Psoas muscle (tissue), 8 donors: ENCODE measurements around the gene EYS. TPM values are rescaled to one million over a fixed set of nuclear protein-coding genes. Genes with fewer than 3 reads are reported as not detected.

ENCODE experiments used
- ATAC-seq, 4 donors: fragments of 200-7000 bp; cut with Tn5 transposase; one replicate each; pipeline ENCODE4 v1.9.1; 2020; ENCODE audit warnings: moderate library complexity in 3 of 4, mild to moderate bottlenecking in 2 of 4
- DNase-seq, 2 donors: peaks; one replicate each; pipeline ENCODE4 v3.0.0-alpha.2; 2020
- H3K27ac ChIP-seq: fragments of 200-600 bp; one replicate; pipeline ENCODE4 v1.8.0; 2022
- H3K27me3 ChIP-seq, 3 donors: fragments of 200-600 bp in 1 of 3; one replicate each; pipeline versions ENCODE4 v1.6.1 to v1.8.0; 2013 to 2022; ENCODE audit warnings: low read length in 2 of 3, mild to moderate bottlenecking in 2 of 3, moderate library complexity in 1 of 3; ENCODE audit not compliant: insufficient read depth in 3 of 3
- H3K36me3 ChIP-seq, 2 donors: fragments of 200-600 bp in 1 of 2; one replicate each; pipeline versions ENCODE4 v1.6.1 to v1.8.0; 2013 to 2022; ENCODE audit warnings: low read depth in 1 of 2, mild to moderate bottlenecking in 1 of 2, moderate library complexity in 1 of 2; ENCODE audit not compliant: insufficient read depth in 1 of 2
- H3K4me1 ChIP-seq: fragments of 200-600 bp; one replicate; pipeline ENCODE4 v1.8.0; 2022
- H3K4me3 ChIP-seq: fragments of 200-600 bp; one replicate; pipeline ENCODE4 v1.8.0; 2022; ENCODE audit warnings: mild to moderate bottlenecking
- H3K9me3 ChIP-seq: fragments of 200-600 bp; one replicate; pipeline ENCODE4 v1.8.0; 2022
- WGBS, 3 donors: extraction: QIAGEN DNeasy Blood & Tissue Kit; methylation state at CpG; one replicate each; pipeline versions ENCODE4 v1.1.6 to v1.1.7; 2013; 5-methylcytosine and 5-hydroxymethylcytosine counted together
- intact Hi-C, 2 donors: fragments of 100-400 bp; cut with DNase I; formaldehyde crosslinking; loops; one replicate each; pipeline versions ENCODE4 v1.11.0 to v1.14.2; 2022
- polyA plus RNA-seq, 3 donors: library from polyadenylated mRNA; stranded (reverse); fragments of 200-250 nt; gene quantifications; one replicate each; pipeline ENCODE4 v1.2.3, GENCODE V29; 2013
- total RNA-seq, 4 donors: library from RNA; stranded (reverse); fragmentation: NEBNext Ultra II Directional in 2 of 4; extraction: Animal tissue kit (Norgen Biotek cat#: 25700) in 2 of 4; gene quantifications; one replicate each; pipeline versions ENCODE4 v1.2.1 to v1.2.4, GENCODE V29; 2021 to 2023
- TF ChIP-seq, protein P1 (sequence below): fragments of 200-600 bp; IDR thresholded peaks from one replicate; pipeline ENCODE4 v1.8.0; 2022; ENCODE audit warnings: antibody characterized with exemption
- donor health status: healthy with polysubstance abuse.
- donor health status: DM: no; HTN: no; CAD: no; lungs with moderate emphysema.
- donor health status: Bipolar disorder and iron deficiency.
- donor health status: healthy.
- donor health status: DM: yes; HTN: yes; CAD: no.
- donor health status: DM: no; HTN: no; CAD: no.
- donor health status: DM: no; HTN: no; CAD: no.
- donor health status: DM: yes; HTN: yes; CAD: no.

Gene EYS
- total and polyA plus RNA-seq, 7 donors, result under 0.01 TPM; not detected in 6

DNA sequence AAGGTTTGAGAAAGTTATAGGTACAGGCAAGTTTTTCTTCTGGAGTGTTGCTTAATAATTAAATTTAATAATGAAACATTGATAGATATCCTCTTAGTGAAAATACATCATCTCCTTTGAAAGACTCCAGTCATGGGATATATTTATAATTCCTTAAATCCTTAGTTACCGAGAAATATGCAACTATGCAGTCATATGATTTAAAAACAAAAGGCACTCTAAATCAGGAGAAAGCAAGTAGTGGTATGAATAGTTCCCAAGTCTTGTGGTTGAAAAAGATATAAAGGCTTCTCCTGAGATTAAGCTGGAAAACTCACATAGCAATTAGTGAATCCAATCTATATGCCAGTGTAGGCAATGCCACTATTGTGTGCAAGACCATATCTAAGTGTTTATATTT, 475.4 kb downstream of the EYS start:
- Histone ChIP-seq H3K4me1 (no peaks in the 10 kb centered on the region), H3K27me3 (no peaks in the 10 kb centered on the region), H3K9me3 (no peaks in the 10 kb centered on the region), H3K36me3 (no peaks in the 10 kb centered on the region), H3K4me3 (no peak overlapping the region), H3K27ac (no peak overlapping the region)
- intact Hi-C loops, result no loop called here
- no peak for ATAC-seq
- TF ChIP-seq, protein P1, sequence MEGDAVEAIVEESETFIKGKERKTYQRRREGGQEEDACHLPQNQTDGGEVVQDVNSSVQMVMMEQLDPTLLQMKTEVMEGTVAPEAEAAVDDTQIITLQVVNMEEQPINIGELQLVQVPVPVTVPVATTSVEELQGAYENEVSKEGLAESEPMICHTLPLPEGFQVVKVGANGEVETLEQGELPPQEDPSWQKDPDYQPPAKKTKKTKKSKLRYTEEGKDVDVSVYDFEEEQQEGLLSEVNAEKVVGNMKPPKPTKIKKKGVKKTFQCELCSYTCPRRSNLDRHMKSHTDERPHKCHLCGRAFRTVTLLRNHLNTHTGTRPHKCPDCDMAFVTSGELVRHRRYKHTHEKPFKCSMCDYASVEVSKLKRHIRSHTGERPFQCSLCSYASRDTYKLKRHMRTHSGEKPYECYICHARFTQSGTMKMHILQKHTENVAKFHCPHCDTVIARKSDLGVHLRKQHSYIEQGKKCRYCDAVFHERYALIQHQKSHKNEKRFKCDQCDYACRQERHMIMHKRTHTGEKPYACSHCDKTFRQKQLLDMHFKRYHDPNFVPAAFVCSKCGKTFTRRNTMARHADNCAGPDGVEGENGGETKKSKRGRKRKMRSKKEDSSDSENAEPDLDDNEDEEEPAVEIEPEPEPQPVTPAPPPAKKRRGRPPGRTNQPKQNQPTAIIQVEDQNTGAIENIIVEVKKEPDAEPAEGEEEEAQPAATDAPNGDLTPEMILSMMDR, result no peak
- 42 to 56% (median 43%) methylated on average over 1 of the region's 1 CpG for WGBS, 3 donors
- no peak for DNase-seq

DNA sequence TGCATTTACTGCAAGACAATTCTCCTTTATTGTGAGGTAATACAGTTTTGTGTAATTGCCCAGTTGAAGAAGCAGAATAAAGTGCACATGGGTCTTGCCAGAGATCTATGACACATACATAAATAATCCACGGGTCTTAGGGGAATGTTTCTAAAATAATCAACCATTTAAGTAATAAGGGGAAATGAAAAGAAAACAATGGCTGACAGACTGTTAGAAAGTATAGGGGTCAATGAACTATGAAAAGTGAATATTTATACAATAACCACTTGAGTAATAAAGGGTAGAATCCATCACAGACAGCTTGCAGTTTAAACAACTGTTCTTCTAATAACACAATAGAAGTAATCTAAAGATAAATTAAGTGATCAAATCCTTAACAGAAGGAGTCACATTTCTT, 477.2 kb downstream of the EYS start:
- Histone ChIP-seq H3K9me3 (no peaks in the 10 kb centered on the region), H3K27me3 (no peaks in the 10 kb centered on the region), H3K27ac (no peak overlapping the region), H3K36me3 (no peaks in the 10 kb centered on the region), H3K4me1 (no peaks in the 10 kb centered on the region), H3K4me3 (no peak overlapping the region)
- intact Hi-C loops, result no loop called here
- ATAC-seq, result no peak
- TF ChIP-seq, protein P1, result no peak
- DNase-seq, result no peak
- 8 to 17% (median 15%) methylated on average over 1 of the region's 1 CpG for WGBS, 3 donors

DNA sequence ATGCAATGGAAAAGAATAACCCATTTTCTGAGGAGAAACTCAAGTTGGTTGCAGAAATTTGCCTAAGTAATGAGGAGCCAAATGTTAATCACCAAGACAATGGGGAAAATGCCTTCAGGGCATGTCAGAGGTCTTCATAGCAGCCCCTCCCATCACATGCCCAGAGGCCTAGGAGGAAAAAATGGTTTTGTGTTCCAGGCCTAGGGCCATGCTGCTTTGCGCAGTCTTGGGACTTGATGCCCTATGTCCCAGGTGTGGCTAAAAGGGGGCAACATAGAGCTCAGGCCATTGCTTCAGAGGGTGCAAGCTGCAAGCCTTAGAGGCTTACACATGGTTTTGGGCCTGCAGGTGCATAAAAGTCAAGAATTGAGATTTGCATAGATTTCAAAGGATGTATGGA, 485.9 kb downstream of the EYS start:
- TF ChIP-seq, protein P1, result no peak
- intact Hi-C loops, result no loop called here
- DNase-seq, result no peak
- no peak for ATAC-seq
- 98 to 100% (median 100%) methylated on average over 1 of the region's 1 CpG for WGBS, 3 donors
- Histone ChIP-seq H3K9me3 (no peaks in the 10 kb centered on the region), H3K4me1 (no peaks in the 10 kb centered on the region), H3K27ac (no peak overlapping the region), H3K27me3 (no peaks in the 10 kb centered on the region), H3K4me3 (no peak overlapping the region), H3K36me3 (no peaks in the 10 kb centered on the region)

DNA sequence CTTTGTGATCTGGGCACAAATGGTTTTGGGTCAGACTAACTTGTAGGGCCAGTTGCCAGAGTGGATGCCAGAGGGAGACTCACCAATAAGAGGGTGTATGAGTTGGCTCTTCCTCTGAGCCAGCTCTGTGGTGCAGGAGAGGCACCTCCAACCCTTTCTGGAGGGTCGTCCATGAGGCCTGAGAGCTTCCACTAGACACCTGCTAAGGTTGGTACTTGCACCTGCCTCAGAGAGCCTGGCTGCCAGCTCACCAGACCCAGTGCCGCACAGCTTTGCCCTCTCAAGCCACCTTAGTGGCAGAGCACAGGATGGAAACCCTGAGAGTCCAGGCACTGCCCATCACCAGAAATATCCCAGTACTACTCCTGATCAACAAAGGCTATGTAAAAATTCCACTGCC, 504.3 kb downstream of the EYS start:
- ATAC-seq (no peak), DNase-seq (peak in 1 of 2 donors; percentile 7)
- no peaks in the 10 kb centered on the region for H3K36me3 ChIP-seq
- TF ChIP-seq, protein P1, result no peak
- H3K27me3 ChIP-seq, result no peaks in the 10 kb centered on the region
- H3K4me1 ChIP-seq, result no peaks in the 10 kb centered on the region
- intact Hi-C loops, result no loop called here
- no peaks in the 10 kb centered on the region for H3K9me3 ChIP-seq
- no peak overlapping the region for H3K27ac ChIP-seq
- no peak overlapping the region for H3K4me3 ChIP-seq
- 80 to 84% (median 83%) methylated on average over 2 of the region's 2 CpGs for WGBS, 3 donors

DNA sequence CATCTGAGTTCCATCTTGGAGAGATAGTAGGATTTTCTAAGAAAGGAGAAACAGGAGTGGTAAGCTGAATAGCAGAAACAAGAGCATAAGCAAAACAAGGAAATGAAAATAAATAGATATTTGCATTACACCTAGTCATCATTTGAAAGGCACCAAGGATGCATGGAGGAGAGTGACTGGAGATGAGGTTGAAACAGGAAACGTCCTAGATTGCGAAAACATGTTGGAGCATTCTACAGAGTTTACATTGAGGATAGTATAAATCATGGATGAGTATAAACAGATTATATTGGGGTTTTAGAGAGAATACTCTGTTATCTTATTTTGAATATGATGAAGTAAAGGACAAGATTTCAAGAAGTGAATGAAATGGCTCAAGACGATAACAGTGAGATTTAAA, 507.3 kb downstream of the EYS start:
- ATAC-seq, result no peak
- no peaks in the 10 kb centered on the region for H3K27me3 ChIP-seq
- TF ChIP-seq, protein P1, result no peak
- no peak overlapping the region for H3K4me3 ChIP-seq
- H3K9me3 ChIP-seq, result no peaks in the 10 kb centered on the region
- 87 to 93% (median 89%) methylated on average over 3 of the region's 3 CpGs for WGBS, 3 donors
- no peak for DNase-seq
- H3K4me1 ChIP-seq, result no peaks in the 10 kb centered on the region
- intact Hi-C loops, result no loop called here
- no peak overlapping the region for H3K27ac ChIP-seq
- H3K36me3 ChIP-seq, result no peaks in the 10 kb centered on the region
